Kidney glomerular epithelial cell (primary cell): ENCODE results near the gene AGXT.

Source experiments
- DNase-seq: peaks from one replicate; lab custom pipeline; 2025; lab: John Stamatoyannopoulos, UW

Gene AGXT

GRCh38 chr2:240886678-240887609 is 18.3 kb downstream of the AGXT start:
- DNase-seq, result no peak

GRCh38 chr2:240887631-240888030 is 19.0 kb downstream of the AGXT start:
- DNase-seq, result no peak

GRCh38 chr2:240888130-240888889 is 19.7 kb downstream of the AGXT start:
- DNase-seq, result no peak

DNA sequence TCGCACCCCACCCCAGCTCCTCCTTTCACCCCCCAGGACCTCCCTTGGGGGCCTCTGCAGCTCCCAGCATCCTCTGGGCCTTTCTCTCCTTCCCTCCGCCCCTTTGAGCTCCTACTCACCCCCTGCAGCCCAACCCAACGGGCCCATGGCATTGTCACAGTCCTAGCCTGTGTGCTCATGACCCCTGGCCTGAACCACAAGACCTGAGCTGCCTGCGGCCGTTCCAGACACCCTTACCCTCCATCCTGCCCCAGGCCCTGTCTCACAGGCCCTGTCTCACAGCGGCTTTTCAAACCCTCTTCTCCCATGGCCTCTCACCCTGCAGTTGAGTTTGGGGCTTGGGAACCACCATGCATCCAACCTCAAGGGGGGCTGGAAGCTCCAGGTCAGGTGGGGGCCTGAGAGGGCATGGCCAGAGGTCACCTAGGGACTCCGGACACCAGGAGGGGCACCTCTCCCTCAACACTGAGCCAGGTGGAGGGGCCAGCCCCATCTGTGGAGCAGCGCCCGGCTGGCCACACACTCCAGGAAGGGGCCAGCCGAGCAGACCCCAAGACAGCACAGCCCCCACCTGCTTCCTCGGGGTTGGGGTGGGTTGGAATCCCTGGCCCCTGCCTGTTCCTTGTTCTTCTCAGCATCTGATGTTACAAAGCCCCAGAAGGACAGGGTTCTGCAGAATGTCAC is 20.4 kb downstream of the AGXT start:
- no peak for DNase-seq

- DNase-seq, result no peak
These were observed 21.3 kb downstream of the AGXT start for GRCh38 chr2:240889601-240890560.

- no peak for DNase-seq
These were observed 22.1 kb downstream of the AGXT start for GRCh38 chr2:240890691-240891090.

- DNase-seq, result no peak
These were observed 23.1 kb downstream of the AGXT start for GRCh38 chr2:240891492-240892340.

GRCh38 chr2:240892356-240892755 is 23.7 kb downstream of the AGXT start:
- DNase-seq, result no peak

DNA sequence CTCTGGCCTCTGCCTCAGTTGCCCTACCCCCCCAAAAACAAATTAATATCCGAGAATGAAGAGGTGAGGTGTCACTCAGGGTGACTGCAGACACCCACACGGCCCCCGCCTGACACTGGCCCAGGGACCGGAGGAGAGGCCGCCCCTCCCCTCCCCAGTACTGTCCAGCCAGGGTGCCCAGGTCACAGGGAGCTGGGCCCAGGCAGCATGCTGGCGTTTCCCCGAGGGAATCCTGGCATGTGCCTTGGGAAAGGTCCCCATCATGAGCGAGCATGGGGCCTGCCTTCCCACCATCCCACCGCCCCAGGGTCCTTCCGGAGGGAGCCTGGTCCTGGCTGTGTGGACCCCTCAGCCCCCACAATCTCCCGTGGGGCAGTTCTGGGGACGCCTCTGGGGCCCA is 24.3 kb downstream of the AGXT start:
- no peak for DNase-seq

DNA sequence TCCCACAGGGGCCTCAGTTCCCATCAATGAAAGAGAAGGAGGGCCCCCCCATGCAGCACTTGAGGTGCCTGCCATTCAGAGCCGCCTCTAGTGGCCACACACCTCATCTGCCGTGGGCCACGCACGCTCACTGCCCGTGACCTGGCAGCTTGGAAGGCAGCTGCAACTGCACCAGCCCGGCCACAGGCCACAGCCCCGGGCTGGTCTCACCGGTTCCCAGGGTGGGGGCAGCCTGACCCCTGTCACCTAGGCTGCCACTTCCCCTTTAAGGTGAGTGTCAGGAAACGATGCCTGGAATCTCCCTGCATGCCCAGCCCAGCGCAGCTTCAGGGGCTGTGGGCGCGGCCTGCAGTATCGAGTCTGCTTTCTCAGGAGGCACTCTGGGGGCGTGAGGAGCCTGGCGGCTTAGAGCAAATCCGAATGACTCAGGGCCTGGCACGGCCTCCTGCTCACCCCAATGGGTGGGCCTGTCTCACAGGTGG is 24.8 kb downstream of the AGXT start:
- DNase-seq, result no peak

DNA sequence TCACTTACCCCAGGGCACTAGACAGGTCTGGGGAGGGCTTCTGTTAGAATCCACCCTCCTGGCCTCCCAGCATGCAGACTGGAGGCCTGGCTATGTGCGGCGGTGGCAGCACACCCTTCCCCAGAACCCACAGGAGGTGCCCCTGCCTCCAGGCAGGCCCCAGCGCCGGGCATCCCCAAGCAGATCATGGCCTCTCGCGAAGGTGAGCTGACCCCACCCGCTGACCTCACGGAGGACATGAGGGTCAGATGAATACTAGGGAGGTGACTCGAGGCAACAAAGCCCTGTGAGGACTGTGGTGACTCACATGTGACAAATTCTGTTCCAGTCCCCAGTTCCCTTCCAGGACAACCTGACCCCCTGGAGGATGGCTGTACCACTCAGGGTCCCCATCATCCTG is 25.4 kb downstream of the AGXT start:
- DNase-seq, result no peak

DNA sequence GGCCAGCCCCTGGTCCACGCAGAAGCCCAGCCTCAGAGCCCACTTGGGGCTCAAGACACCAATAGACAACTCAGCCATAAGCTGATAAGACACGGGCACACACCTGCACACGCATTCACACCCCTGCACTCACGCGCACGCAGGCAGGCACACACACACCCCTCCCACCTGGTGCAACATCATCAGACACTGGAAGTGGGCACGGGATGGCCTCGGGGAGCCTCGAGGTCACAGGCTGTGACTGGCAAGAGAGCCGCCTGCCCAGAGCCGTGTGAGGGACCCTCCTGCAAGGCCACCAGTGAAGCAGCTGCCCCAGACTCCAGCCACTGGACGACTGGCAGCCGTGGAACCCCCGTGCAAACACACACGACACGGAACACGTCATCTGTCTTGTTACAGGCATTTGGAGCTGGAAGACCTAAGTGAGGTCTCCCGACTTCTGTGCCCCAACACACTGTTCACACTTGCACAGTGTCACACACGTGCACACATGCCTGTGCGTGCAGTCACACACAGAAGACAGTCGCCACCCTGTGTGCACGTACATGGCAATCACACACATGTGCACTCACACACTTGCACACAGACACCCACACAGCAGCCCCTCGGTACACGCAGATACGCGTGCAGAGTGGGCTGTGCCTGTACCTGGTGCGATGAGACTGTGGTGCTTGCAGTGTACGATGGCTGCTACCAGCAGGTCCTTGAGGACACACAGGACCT is 26.4 kb downstream of the AGXT start:
- DNase-seq, result no peak

DNA sequence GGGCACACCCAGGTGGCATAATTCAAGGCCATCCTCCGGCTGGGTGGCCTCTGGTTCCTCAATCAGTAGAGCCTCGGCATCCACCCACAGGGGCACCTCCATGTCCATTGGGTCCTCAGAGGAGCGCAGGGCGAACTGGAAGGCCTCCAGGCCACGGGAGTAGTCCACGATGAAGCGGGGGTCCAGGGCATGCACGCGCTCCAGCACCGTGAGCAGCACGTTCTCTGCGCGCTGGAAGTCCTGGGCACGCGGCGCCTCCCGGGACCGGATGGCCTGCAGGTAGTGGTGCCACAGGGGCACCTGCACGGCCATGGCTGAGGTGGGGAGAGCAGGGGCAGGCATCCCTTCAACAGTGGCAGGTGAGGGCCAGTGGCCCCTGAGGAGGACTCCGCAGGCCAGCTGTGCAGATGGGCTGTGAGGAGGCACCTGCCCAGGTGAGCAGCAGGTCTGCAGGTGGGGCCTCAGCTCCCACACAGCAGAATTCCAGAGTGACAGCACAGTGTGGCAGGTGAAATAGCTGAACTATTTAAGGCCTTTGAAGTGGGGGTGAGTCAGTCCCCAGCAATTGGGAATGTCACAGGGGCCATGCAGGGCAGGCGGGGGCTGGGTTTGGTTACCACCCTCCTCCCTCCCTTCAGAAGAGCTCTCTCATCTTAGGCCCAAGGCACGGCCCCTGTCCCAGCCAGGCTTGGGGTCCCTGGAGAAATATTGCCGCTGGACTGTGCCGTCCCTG is 27.2 kb downstream of the AGXT start, which contains the start of gene MAB21L4:
Gene MAB21L4, minus strand, starts transcription at position 501 of the 733 bp plus-strand sequence. Its CDS starts 159 bp downstream, at position 342.
- no peak for DNase-seq

GRCh38 chr2:240896394-240896793 is 27.8 kb downstream of the AGXT start:
- DNase-seq, result no peak

DNA sequence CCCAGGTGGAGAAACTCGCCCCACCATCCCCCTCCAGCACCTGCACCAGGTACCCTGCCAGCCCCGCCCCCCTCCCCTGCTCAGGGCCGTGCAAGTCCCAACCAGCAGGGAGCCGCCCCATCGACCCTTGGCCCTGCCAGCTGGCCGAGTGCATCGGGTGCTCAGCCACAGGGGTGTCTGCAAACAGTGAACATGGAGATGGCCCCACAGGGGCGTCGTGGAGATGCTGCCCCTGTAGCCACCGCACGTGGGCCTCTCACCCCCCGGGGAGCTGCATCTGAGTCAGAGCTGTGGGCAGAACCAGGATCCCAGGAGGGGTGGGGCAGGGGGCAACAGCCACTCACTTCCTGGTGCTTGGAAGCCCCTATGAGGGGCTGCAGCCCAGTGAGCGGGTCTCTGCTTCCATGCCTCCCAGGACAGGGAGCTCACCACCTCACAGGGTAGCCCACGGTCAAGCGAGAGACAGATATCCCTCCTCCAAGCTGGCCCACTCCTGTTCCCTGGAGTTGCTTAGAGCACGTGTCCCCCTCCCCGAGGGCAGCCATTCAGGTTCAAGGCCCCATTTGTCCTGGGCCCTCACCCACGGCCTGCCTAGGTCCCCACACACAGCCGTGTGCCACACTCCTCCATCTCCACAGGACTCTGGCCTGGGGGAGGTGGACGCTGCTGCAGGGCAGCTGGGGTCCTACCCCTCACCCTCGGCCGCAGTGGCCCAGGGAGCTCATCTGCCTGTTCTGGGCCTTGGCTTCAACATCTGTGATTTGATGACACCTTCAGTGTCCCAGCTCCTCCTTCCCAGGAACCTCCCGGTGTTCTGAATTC is 28.5 kb downstream of the AGXT start:
- DNase-seq, result no peak

- DNase-seq, result no peak
These were observed 29.6 kb downstream of the AGXT start for GRCh38 chr2:240898108-240898730.

DNA sequence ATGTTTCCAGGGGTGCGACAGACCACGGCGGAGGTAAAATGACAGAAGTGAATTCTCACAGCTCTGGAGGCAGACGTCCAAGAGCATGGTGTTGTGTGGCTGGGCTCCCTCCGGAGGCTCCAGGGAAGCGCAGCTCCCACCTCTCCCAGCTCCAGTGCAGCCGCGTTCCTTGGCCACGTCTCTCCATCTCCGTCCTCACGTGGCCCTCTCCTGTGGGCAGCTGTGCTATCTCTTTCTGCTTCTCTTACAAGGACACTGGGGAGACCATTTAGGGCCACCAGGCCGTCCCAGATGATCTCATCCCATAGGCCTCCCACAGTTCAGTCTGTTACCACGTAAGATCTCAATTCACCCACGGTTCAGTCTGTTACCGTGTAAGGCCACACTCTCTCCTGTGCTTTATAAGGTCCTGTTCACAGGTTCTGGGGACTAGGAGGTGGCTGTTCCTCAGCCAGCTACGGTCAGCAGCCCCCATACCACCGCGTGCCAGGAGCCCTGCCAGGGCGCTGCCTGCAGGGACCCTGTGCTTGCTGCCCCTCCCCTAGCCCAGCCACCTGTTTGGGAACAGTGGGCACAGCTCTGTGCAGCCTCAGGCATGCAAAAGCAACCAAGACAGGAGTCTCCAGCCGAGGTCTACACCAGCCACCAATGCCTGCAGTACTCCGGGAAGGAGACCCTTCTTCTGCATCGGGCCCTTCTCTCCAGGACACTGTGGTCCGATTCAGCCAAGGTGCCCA is 30.3 kb downstream of the AGXT start:
- DNase-seq, result no peak
